Stimulated activated CD8-positive, alpha-beta memory T cell treated with anti-CD3 and anti-CD28 coated beads, Interleukin-12 subunit alpha, Interleukin-12 subunit beta, amount 100 ng/mL, for 1 hour (primary cell): Measurements from ENCODE around the gene CALD1.

Experiments used
- DNase-seq: peaks from one replicate; pipeline ENCODE4 v3.0.0-alpha.2; 2020; ENCODE audit warnings: low read depth

CALD1 gene

GRCh38 chr7:134896073-134896472, 116.6 kb downstream of the CALD1 start:
- no peak for DNase-seq

GRCh38 chr7:134897936-134898335, 118.5 kb downstream of the CALD1 start:
- no peak for DNase-seq

- no peak for DNase-seq
Measured at GRCh38 chr7:134899729-134900128, 120.3 kb downstream of the CALD1 start.

- DNase-seq = no peak
Measured at GRCh38 chr7:134900166-134900982, 120.9 kb downstream of the CALD1 start.

- no peak for DNase-seq
Measured at GRCh38 chr7:134901389-134902020, 122.1 kb downstream of the CALD1 start.

GRCh38 chr7:134902058-134902457, 122.6 kb downstream of the CALD1 start:
- DNase-seq = no peak

GRCh38 chr7:134903073-134903790, 123.8 kb downstream of the CALD1 start:
- DNase-seq = no peak

GRCh38 chr7:134905375-134905774, 125.9 kb downstream of the CALD1 start:
- no peak for DNase-seq

- no peak for DNase-seq
Measured at GRCh38 chr7:134907000-134907399, 127.6 kb downstream of the CALD1 start.

GRCh38 chr7:134907639-134908038, 128.2 kb downstream of the CALD1 start:
- DNase-seq = no peak

GRCh38 chr7:134908289-134908688, 128.9 kb downstream of the CALD1 start:
- DNase-seq = no peak

GRCh38 chr7:134910214-134910890, 130.9 kb downstream of the CALD1 start:
- no peak for DNase-seq

GRCh38 chr7:134910968-134911367, 131.5 kb downstream of the CALD1 start:
- no peak for DNase-seq

- DNase-seq = no peak
Measured at GRCh38 chr7:134916171-134916883, 136.9 kb downstream of the CALD1 start.

- DNase-seq = no peak
Measured at GRCh38 chr7:134919240-134919641, 139.8 kb downstream of the CALD1 start.

GRCh38 chr7:134920026-134920753, 140.8 kb downstream of the CALD1 start:
- no peak for DNase-seq

- no peak for DNase-seq
Measured at GRCh38 chr7:134922720-134923704, 143.6 kb downstream of the CALD1 start.

- no peak for DNase-seq
Measured at GRCh38 chr7:134925766-134926165, 146.3 kb downstream of the CALD1 start.

GRCh38 chr7:134926396-134926795, 147.0 kb downstream of the CALD1 start:
- DNase-seq = no peak

- DNase-seq = no peak
Measured at GRCh38 chr7:134927076-134927475, 147.6 kb downstream of the CALD1 start.
